ENCODE results near the gene CEP164. TPM values are rescaled to one million over a fixed set of nuclear protein-coding genes. Genes with fewer than 3 reads are reported as not detected.

The CEP164 gene
- total and polyA plus RNA-seq, 4 experiments from 2014 or later: 12.7 to 42.5 (median 33.2) TPM

- Histone ChIP-seq H3K4me3 (ENCODE audit: low read length in 2 of 2) (no peak overlapping the region), H3K4me1 (ENCODE audit: insufficient read depth, low read length) (peaks cover 6% of the 10 kb centered on the region), H3K36me3 (ENCODE audit: insufficient read depth, low read length) (no peaks in the 10 kb centered on the region), H3K9me3 (ENCODE audit: control insufficient read depth in 1 of 2, low read length in 2 of 2) (no peaks in the 10 kb centered on the region), H3K27me3 (ENCODE audit: insufficient read depth, low read length) (no peaks in the 10 kb centered on the region), H3K27ac (ENCODE audit: low read depth, low read length) (no peak overlapping the region)
- DNase-seq: peak in 4 of 5 donors; percentile 42 to 59 (median 52)
- H3K4me1 Mint-ChIP-seq: peaks cover 0 to 13% (median under 1%) of the 10 kb centered on the region in 4 donors
- no peaks in the 10 kb centered on the region for H3K9me3 Mint-ChIP-seq
- CTCF ChIA-PET (ENCODE audit: partially characterized antibody): interaction anchor here (0.7 to 4.0 kb wide), 48 partner anchors 9 to 745 kb away, joined by 3 to 51 read pairs (median 3); partner anchors contain the start of gene FXYD2
- POLR2A ChIA-PET (ENCODE audit: partially characterized antibody): interaction anchor here (0.9 to 1.1 kb wide), 2 partner anchors 195 to 549 kb away, joined by 3 read pairs; no protein-coding TSS in a partner anchor
- no peaks in the 10 kb centered on the region for H3K36me3 Mint-ChIP-seq
- H3K27ac Mint-ChIP-seq: no peak overlapping the region
- H3K4me3 Mint-ChIP-seq: peak overlapping the region in 4 of 8 donors; percentile 6 to 60 (median 36)
- intact Hi-C loops (cut with micrococcal nuclease): loop anchor here (1.0 to 10.0 kb wide), 3 partner anchors 391 to 749 kb away; partner anchors contain the start of gene SCN2B
- peaks cover 0 to 1% of the 10 kb centered on the region in 2 donors for H3K27me3 Mint-ChIP-seq
These were observed 98.6 kb downstream of the CEP164 start for GRCh38 chr11:117426297-117426685.

GRCh38 chr11:117426941-117427340 lies 99.3 kb downstream of the CEP164 start:
- intact Hi-C loops (cut with micrococcal nuclease): loop anchor here (1.0 to 10.0 kb wide), 3 partner anchors 390 to 748 kb away; partner anchors contain the start of gene SCN2B
- Histone ChIP-seq H3K4me1 (ENCODE audit: insufficient read depth, low read length) (peaks cover 6% of the 10 kb centered on the region), H3K36me3 (ENCODE audit: insufficient read depth, low read length) (no peaks in the 10 kb centered on the region), H3K9me3 (ENCODE audit: control insufficient read depth in 1 of 2, low read length in 2 of 2) (no peaks in the 10 kb centered on the region), H3K4me3 (ENCODE audit: low read length in 2 of 2) (no peak overlapping the region), H3K27me3 (ENCODE audit: insufficient read depth, low read length) (no peaks in the 10 kb centered on the region), H3K27ac (ENCODE audit: low read depth, low read length) (no peak overlapping the region)
- Mint-ChIP-seq H3K36me3 (no peaks in the 10 kb centered on the region), H3K27ac (no peak overlapping the region), H3K4me3 (peak overlapping the region in 4 of 8 donors; percentile 20 to 64 (median 58)), H3K27me3 (peaks cover 0 to 1% of the 10 kb centered on the region in 2 donors), H3K9me3 (no peaks in the 10 kb centered on the region), H3K4me1 (peaks cover 0 to 13% (median under 1%) of the 10 kb centered on the region in 4 donors)
- no peak for DNase-seq
- ChIA-PET CTCF (ENCODE audit: partially characterized antibody) (interaction anchor here (0.7 to 4.0 kb wide), 23 partner anchors 9 to 744 kb away, joined by 3 to 51 read pairs (median 4); no protein-coding TSS in a partner anchor), POLR2A (ENCODE audit: partially characterized antibody) (no interaction called here)

- POLR2A ChIA-PET (ENCODE audit: partially characterized antibody): no interaction called here
These were observed 99.8 kb downstream of the CEP164 start for GRCh38 chr11:117427356-117427874.

GRCh38 chr11:117428186-117428855 lies 100.7 kb downstream of the CEP164 start:
- Histone ChIP-seq H3K4me1 (ENCODE audit: insufficient read depth, low read length) (peaks cover 6% of the 10 kb centered on the region), H3K9me3 (ENCODE audit: control insufficient read depth in 1 of 2, low read length in 2 of 2) (no peaks in the 10 kb centered on the region), H3K36me3 (ENCODE audit: insufficient read depth, low read length) (no peaks in the 10 kb centered on the region), H3K4me3 (ENCODE audit: low read length in 2 of 2) (no peak overlapping the region), H3K27ac (ENCODE audit: low read depth, low read length) (no peak overlapping the region), H3K27me3 (ENCODE audit: insufficient read depth, low read length) (no peaks in the 10 kb centered on the region)
- DNase-seq: no peak
- no peaks in the 10 kb centered on the region for H3K36me3 Mint-ChIP-seq
- peaks cover 0 to 13% (median under 1%) of the 10 kb centered on the region in 4 donors for H3K4me1 Mint-ChIP-seq
- H3K4me3 Mint-ChIP-seq: no peak overlapping the region
- peaks cover 0 to 1% of the 10 kb centered on the region in 2 donors for H3K27me3 Mint-ChIP-seq
- H3K27ac Mint-ChIP-seq: no peak overlapping the region
- CTCF ChIA-PET (ENCODE audit: partially characterized antibody): interaction anchor here (1.0 to 4.0 kb wide), 4 partner anchors 9 to 519 kb away, joined by 3 to 36 read pairs (median 12); no protein-coding TSS in a partner anchor
- intact Hi-C loops (cut with micrococcal nuclease): loop anchor here (10.0 kb wide), 1 partner anchor 746 kb away; the partner anchor contains the start of gene SCN2B
- no peaks in the 10 kb centered on the region for H3K9me3 Mint-ChIP-seq
- POLR2A ChIA-PET (ENCODE audit: partially characterized antibody): no interaction called here

More at GRCh38 chr11:117427356-117427874, 99.8 kb downstream of the CEP164 start:
- H3K4me3 Mint-ChIP-seq: no peak overlapping the region
- Histone ChIP-seq H3K4me3 (ENCODE audit: low read length in 2 of 2) (no peak overlapping the region), H3K4me1 (ENCODE audit: insufficient read depth, low read length) (peaks cover 6% of the 10 kb centered on the region), H3K36me3 (ENCODE audit: insufficient read depth, low read length) (no peaks in the 10 kb centered on the region), H3K27me3 (ENCODE audit: insufficient read depth, low read length) (no peaks in the 10 kb centered on the region), H3K9me3 (ENCODE audit: control insufficient read depth in 1 of 2, low read length in 2 of 2) (no peaks in the 10 kb centered on the region), H3K27ac (ENCODE audit: low read depth, low read length) (no peak overlapping the region)
- no peak overlapping the region for H3K27ac Mint-ChIP-seq
- no peaks in the 10 kb centered on the region for H3K9me3 Mint-ChIP-seq
- intact Hi-C loops (cut with micrococcal nuclease): loop anchor here (10.0 kb wide), 1 partner anchor 747 kb away; the partner anchor contains the start of gene SCN2B
- H3K27me3 Mint-ChIP-seq: peaks cover 0 to 1% of the 10 kb centered on the region in 2 donors
- no peaks in the 10 kb centered on the region for H3K36me3 Mint-ChIP-seq
- H3K4me1 Mint-ChIP-seq: peaks cover 0 to 13% (median under 1%) of the 10 kb centered on the region in 4 donors
- CTCF ChIA-PET (ENCODE audit: partially characterized antibody): interaction anchor here (1.0 to 4.0 kb wide), 13 partner anchors 8 to 744 kb away, joined by 3 to 51 read pairs (median 5); no protein-coding TSS in a partner anchor
- DNase-seq: no peak

- Histone ChIP-seq H3K27me3 (ENCODE audit: insufficient read depth, low read length) (no peaks in the 10 kb centered on the region), H3K4me3 (ENCODE audit: low read length in 2 of 2) (no peak overlapping the region), H3K36me3 (ENCODE audit: insufficient read depth, low read length) (no peaks in the 10 kb centered on the region), H3K27ac (ENCODE audit: low read depth, low read length) (no peak overlapping the region), H3K9me3 (ENCODE audit: control insufficient read depth in 1 of 2, low read length in 2 of 2) (no peaks in the 10 kb centered on the region), H3K4me1 (ENCODE audit: insufficient read depth, low read length) (peaks cover 6% of the 10 kb centered on the region)
- Mint-ChIP-seq H3K9me3 (no peaks in the 10 kb centered on the region), H3K36me3 (no peaks in the 10 kb centered on the region), H3K27ac (no peak overlapping the region), H3K4me1 (peaks cover 0 to 13% (median under 1%) of the 10 kb centered on the region in 4 donors), H3K4me3 (no peak overlapping the region), H3K27me3 (peaks cover 0 to 1% of the 10 kb centered on the region in 2 donors)
- intact Hi-C loops (cut with micrococcal nuclease): loop anchor here (10.0 kb wide), 1 partner anchor 746 kb away; the partner anchor contains the start of gene SCN2B
- ChIA-PET POLR2A (ENCODE audit: partially characterized antibody) (no interaction called here), CTCF (ENCODE audit: partially characterized antibody) (interaction anchor here (1.0 kb wide), 1 partner anchor 518 kb away, joined by 4 read pairs; no protein-coding TSS in a partner anchor)
- no peak for DNase-seq
These were observed 101.2 kb downstream of the CEP164 start for GRCh38 chr11:117428856-117429229.

DNA sequence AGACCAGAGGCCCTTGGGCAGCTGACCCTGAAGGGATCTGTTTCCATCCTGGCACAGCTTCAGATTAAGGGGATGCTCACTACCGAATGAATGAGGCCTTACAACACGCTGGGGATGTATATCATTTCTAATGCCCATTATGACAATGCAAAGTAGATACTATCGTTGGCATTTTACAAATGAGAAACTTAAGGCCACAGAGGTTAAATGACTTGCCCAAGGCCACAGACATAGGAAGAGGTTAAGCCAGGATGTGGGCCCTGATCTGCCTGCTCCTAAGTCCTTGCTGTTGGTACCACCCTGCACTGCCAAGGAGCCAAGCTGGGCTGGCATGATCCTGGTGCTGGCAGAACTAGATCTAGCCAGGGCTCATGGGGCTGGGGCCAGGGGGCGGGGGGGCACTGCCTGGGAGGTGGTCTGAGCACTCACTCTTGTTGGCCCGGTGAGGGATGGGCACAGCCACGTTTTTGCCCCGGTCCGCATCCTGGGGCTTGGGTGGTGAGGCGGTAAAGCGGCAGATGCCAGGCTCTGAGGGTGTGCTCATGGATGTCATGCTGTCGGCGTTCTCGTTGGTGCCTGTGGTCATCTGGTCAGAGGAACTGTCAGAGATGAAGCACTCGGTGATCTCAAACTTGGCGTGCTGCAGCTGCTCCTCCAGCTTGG lies 102.8 kb downstream of the CEP164 start:
- Histone ChIP-seq H3K9me3 (ENCODE audit: control insufficient read depth in 1 of 2, low read length in 2 of 2) (no peaks in the 10 kb centered on the region), H3K4me3 (ENCODE audit: low read length in 2 of 2) (no peak overlapping the region), H3K27me3 (ENCODE audit: insufficient read depth, low read length) (no peaks in the 10 kb centered on the region), H3K4me1 (ENCODE audit: insufficient read depth, low read length) (peaks cover 6% of the 10 kb centered on the region), H3K36me3 (ENCODE audit: insufficient read depth, low read length) (no peaks in the 10 kb centered on the region), H3K27ac (ENCODE audit: low read depth, low read length) (no peak overlapping the region)
- ChIA-PET POLR2A (ENCODE audit: partially characterized antibody) (no interaction called here), CTCF (ENCODE audit: partially characterized antibody) (interaction anchor here (1.3 kb wide), 1 partner anchor 7 kb away, joined by 3 read pairs; no protein-coding TSS in a partner anchor)
- Mint-ChIP-seq H3K4me3 (no peak overlapping the region), H3K4me1 (peaks cover 0 to 13% (median under 1%) of the 10 kb centered on the region in 4 donors), H3K27me3 (peaks cover 0 to 1% of the 10 kb centered on the region in 2 donors), H3K27ac (no peak overlapping the region), H3K36me3 (no peaks in the 10 kb centered on the region), H3K9me3 (no peaks in the 10 kb centered on the region)
- no peak for DNase-seq
- intact Hi-C loops (cut with micrococcal nuclease): no loop called here

Measured in CD4-positive, alpha-beta memory T cell (primary cell).